LHCN-M2 (cell line): ENCODE results near the gene UBASH3A. TPM values are rescaled to one million over a fixed set of nuclear protein-coding genes. Genes with fewer than 3 reads are reported as not detected.
"Not testable (repeated sequence)": the region's sequence is repeated elsewhere in the genome, so short reads cannot be mapped to it uniquely, and the experiment has no call there.

Source experiments
- DNase-seq: peaks from one replicate; pipeline ENCODE4 v3.0.0-alpha.2; 2012; ENCODE audit warnings: low read depth
- total RNA-seq: library from RNA; depleted of rRNA; stranded (reverse); fragments of >200 nt; gene quantifications from 2 replicates; pipeline ENCODE4 v1.2.3, GENCODE V29; 2014

The UBASH3A gene
- total RNA-seq, 1 experiment from 2014 or later = not detected

- no peak for DNase-seq
These were observed 13.5 kb upstream of the UBASH3A start for GRCh38 chr21:42390193-42390592.

GRCh38 chr21:42390696-42391095 lies 13.0 kb upstream of the UBASH3A start:
- DNase-seq = no peak

GRCh38 chr21:42391297-42391696 lies 12.4 kb upstream of the UBASH3A start:
- no peak for DNase-seq

- no peak for DNase-seq
These were observed 10.8 kb upstream of the UBASH3A start for GRCh38 chr21:42392731-42393442.

GRCh38 chr21:42393443-42393950 lies 10.2 kb upstream of the UBASH3A start:
- no peak for DNase-seq

- DNase-seq = no peak
These were observed 8.4 kb upstream of the UBASH3A start for GRCh38 chr21:42395302-42395701.

- DNase-seq = no peak
These were observed 7.6 kb upstream of the UBASH3A start, which contains the start of gene TMPRSS3 for GRCh38 chr21:42395905-42396651. TMPRSS3 (minus strand) TSS chr21:42396052; CDS start chr21:42395417, 635 bp downstream.

- DNase-seq = no peak
These were observed 6.6 kb upstream of the UBASH3A start for GRCh38 chr21:42396799-42397745.

- no peak for DNase-seq
These were observed 5.8 kb upstream of the UBASH3A start for GRCh38 chr21:42397746-42398394.

GRCh38 chr21:42398436-42399028 lies 5.2 kb upstream of the UBASH3A start:
- no peak for DNase-seq

GRCh38 chr21:42400525-42400924 lies 3.2 kb upstream of the UBASH3A start:
- no peak for DNase-seq

- no peak for DNase-seq
These were observed 2.5 kb upstream of the UBASH3A start for GRCh38 chr21:42401154-42401553.

- no peak for DNase-seq
These were observed 1.9 kb upstream of the UBASH3A start for GRCh38 chr21:42401820-42402251.

GRCh38 chr21:42404539-42404938 lies 837 bp downstream of the UBASH3A start:
- no peak for DNase-seq

GRCh38 chr21:42405064-42406013 lies 1.6 kb downstream of the UBASH3A start:
- DNase-seq = no peak

GRCh38 chr21:42406201-42406621 lies 2.5 kb downstream of the UBASH3A start:
- DNase-seq = no peak

GRCh38 chr21:42406866-42407265 lies 3.2 kb downstream of the UBASH3A start:
- DNase-seq = no peak

- no peak for DNase-seq
These were observed 3.8 kb downstream of the UBASH3A start for GRCh38 chr21:42407476-42407875.

- not testable (repeated sequence) for DNase-seq
These were observed 5.0 kb downstream of the UBASH3A start for GRCh38 chr21:42408718-42409117.
